Measurements from ENCODE around the gene CCL16. TPM values are rescaled to one million over a fixed set of nuclear protein-coding genes. Genes with fewer than 3 reads are reported as not detected.
A peak's percentile ranks its signal among the peaks of the same experiment; 100 is the strongest.

The CCL16 gene
- total and polyA plus RNA-seq, 2 of the 8 experiments (the other 6 are each of a cell fraction or from before 2014, with no cell fraction given): not detected

DNA sequence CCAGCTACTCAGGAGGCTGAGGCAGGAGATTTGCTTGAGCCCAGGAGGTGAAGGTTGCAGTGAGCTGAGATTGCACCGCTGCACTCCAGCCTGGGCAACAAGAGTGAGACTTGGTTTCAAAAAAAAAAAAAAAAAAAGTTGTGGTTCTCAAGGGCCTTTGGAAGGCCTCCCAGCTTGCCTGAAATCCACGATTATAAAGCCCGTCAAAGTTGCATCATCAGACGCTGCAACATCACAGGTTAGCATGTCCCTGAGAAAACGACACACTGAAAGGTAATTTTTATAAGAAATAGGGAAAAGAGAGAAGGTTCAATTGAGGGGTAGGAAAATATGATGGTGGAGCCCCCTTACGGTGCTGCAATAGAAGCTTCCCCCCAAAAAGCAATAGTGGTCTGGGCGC is 33.2 kb downstream of the CCL16 start:
- H3K23ac ChIP-seq (ENCODE audit: insufficient read length): no peak overlapping the region
- no peak overlapping the region for H4K8ac ChIP-seq (ENCODE audit: extremely low read depth, insufficient read depth, low read length)
- H4K5ac ChIP-seq (ENCODE audit: insufficient read length, low read depth, low read length): no peak overlapping the region
- H2BK15ac ChIP-seq (ENCODE audit: low read length): no peak overlapping the region
- ChIA-PET POLR2A (ENCODE audit: partially characterized antibody) (no interaction called here), CTCF (ENCODE audit: partially characterized antibody) (interaction anchor here (0.7 to 1.6 kb wide), 8 partner anchors 9 to 201 kb away, joined by 3 to 9 read pairs (median 4); no protein-coding TSS in a partner anchor)
- no peak overlapping the region for H2BK120ac ChIP-seq (replicated peaks; ENCODE audit: low read depth, low read length)
- no peak overlapping the region for H3K18ac ChIP-seq (ENCODE audit: extremely low read depth, low read length)
- H3K79me2 ChIP-seq (ENCODE audit: control insufficient read depth in 1 of 2, insufficient read depth in 2 of 2, low read length in 2 of 2): no peaks in the 10 kb centered on the region
- H3K56ac ChIP-seq (replicated peaks; ENCODE audit: insufficient read length, low read depth, low read length): no peak overlapping the region
- H3K9ac ChIP-seq (replicated peaks in 1 of 4; ENCODE audit: extremely low read depth in 1 of 4, low read depth in 3 of 4, low read length in 3 of 4): no peak overlapping the region
- H2BK20ac ChIP-seq (ENCODE audit: low read length): no peak overlapping the region
- no peaks in the 10 kb centered on the region for H3K4me1 ChIP-seq (replicated peaks in 1 of 4; ENCODE audit: control insufficient read depth in 3 of 4, insufficient read depth in 4 of 4, low read length in 3 of 4)
- 92% methylated on average over 7 of the region's 7 CpGs; no CpG with 5 or more reads in 1 of the 2 experiments for WGBS, 2 experiments (ENCODE audit: extremely low coverage in 1 of 2, insufficient coverage in 1 of 2, insufficient read length in 1 of 2, insufficient replicate concordance in 2 of 2, low coverage in 1 of 2, low lambda C conversion rate in 2 of 2, missing lambda C conversion rate in 1 of 2)
- no peak overlapping the region for H3K4ac ChIP-seq (replicated peaks; ENCODE audit: insufficient read length, low read depth, low read length)
- no peak for DNase-seq (ENCODE audit: low read depth in 1 of 2, low spot score in 2 of 2)
- no peak overlapping the region for H4K91ac ChIP-seq (replicated peaks; ENCODE audit: insufficient read length, low read length)
- no peaks in the 10 kb centered on the region for H3K36me3 ChIP-seq (ENCODE audit: control insufficient read depth in 2 of 4, insufficient read depth in 4 of 4, low read length in 3 of 4)
- H2AK5ac ChIP-seq (ENCODE audit: low read depth, low read length): no peak overlapping the region
- H4K20me1 ChIP-seq (replicated peaks in 1 of 2; ENCODE audit: control insufficient read depth in 1 of 2, insufficient read depth in 2 of 2, low read length in 2 of 2): no peaks in the 10 kb centered on the region
- H3K9me3 ChIP-seq (ENCODE audit: insufficient read depth in 2 of 2, low read depth in 1 of 2, low read length in 1 of 2): no peaks in the 10 kb centered on the region
- no peak overlapping the region for H2BK5ac ChIP-seq (ENCODE audit: low read depth, low read length)
- H2BK12ac ChIP-seq (ENCODE audit: low read depth, low read length): no peak overlapping the region
- H3K4me3 ChIP-seq (ENCODE audit: extremely low read depth in 1 of 4, insufficient read depth in 2 of 4, low read depth in 3 of 4, low read length in 4 of 4): no peak overlapping the region
- FAIRE-seq: no peak
- no peaks in the 10 kb centered on the region for H3K27me3 ChIP-seq (replicated peaks in 1 of 4; ENCODE audit: control insufficient read depth in 3 of 4, extremely low read depth in 1 of 4, insufficient read depth in 3 of 4, low read length in 3 of 4)
- no peak overlapping the region for H2AFZ ChIP-seq (ENCODE audit: low read length)
- H3K79me1 ChIP-seq (ENCODE audit: low read depth, low read length): no peaks in the 10 kb centered on the region
- H3K23me2 ChIP-seq (ENCODE audit: low read depth, low read length): no peaks in the 10 kb centered on the region
- TF ChIP-seq CEBPB (IDR thresholded peaks at IDR 0.05; ENCODE audit: low read depth, low read length) (peak; percentile 10; the same call in 1 of the 2 replicates), CBX5 (IDR thresholded peaks at IDR 0.05; ENCODE audit: low read depth, low read length) (no peak)
- no peak overlapping the region for H3K14ac ChIP-seq (ENCODE audit: insufficient read length)
- no peak overlapping the region for H3K27ac ChIP-seq (ENCODE audit: low read depth, low read length)
- no peak overlapping the region for H3K4me2 ChIP-seq (ENCODE audit: insufficient read depth in 1 of 2, low read depth in 2 of 2, low read length in 2 of 2)

Data from H1 (cell line).